ENCODE measurements around the gene GOLT1A.
A peak's percentile ranks its signal among the peaks of the same experiment; 100 is the strongest.

Gene GOLT1A

DNA sequence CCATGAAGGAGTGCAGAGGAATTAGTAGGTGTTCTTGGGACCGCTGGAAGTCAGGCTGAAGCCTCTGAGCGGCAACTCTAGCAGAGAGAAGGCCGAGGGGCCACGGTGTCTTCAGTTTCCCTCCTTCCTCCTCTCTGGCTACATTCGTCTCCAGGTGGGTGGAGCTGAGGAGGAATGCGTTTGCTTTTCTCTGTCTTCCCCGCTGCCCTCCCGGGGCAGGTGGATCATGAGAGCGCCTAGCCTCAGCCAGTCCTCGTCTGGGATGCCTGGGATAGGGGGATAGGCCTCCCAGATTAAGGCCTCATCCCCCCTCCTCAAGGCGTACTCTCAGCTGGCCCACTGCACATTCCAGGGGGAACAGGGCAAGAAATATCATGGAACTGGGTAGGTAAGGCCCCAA, 7.5 kb upstream of the GOLT1A start:
- no peak for DNase-seq (ENCODE audit: low read depth in 2 of 2, low spot score in 1 of 2)

DNA sequence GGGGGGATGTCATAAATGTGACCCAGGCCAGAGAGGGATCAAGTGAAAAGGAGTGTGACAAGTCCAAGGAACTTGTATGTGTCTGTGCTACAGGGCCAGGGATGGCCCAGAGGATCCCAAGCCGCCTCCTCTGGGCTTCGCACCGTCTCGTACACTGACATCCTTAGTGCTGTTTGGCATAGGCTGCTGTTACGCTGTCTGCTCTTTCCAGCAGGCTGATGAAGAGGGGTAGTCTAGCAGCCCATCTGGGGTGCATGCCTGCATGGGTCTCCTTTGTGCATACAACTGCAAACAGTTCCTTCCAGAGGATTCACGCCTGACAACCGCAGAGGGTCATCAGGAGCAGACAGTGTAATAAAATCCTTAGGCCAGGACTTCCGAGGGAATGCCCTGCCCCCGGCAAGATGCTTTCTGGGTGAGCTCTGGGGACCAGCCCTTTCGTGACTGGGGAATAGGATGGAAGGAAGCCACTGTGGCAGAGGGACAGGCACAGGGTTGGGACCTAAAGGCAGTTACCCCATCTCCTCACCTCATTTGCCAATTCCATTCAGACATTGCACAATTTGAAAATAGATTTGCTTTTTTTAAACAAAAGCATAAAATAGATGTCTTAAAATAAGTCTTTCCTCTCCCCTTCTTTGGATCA, 6.3 kb upstream of the GOLT1A start:
- DNase-seq (ENCODE audit: low read depth in 2 of 2, low spot score in 1 of 2): no peak

- no peak for DNase-seq (ENCODE audit: low read depth in 2 of 2, low spot score in 1 of 2)
These were observed 4.8 kb upstream of the GOLT1A start for GRCh38 chr1:204218552-204218951.

- no peak for DNase-seq (ENCODE audit: low read depth in 2 of 2, low spot score in 1 of 2)
These were observed 3.8 kb upstream of the GOLT1A start for GRCh38 chr1:204217648-204218000.

DNA sequence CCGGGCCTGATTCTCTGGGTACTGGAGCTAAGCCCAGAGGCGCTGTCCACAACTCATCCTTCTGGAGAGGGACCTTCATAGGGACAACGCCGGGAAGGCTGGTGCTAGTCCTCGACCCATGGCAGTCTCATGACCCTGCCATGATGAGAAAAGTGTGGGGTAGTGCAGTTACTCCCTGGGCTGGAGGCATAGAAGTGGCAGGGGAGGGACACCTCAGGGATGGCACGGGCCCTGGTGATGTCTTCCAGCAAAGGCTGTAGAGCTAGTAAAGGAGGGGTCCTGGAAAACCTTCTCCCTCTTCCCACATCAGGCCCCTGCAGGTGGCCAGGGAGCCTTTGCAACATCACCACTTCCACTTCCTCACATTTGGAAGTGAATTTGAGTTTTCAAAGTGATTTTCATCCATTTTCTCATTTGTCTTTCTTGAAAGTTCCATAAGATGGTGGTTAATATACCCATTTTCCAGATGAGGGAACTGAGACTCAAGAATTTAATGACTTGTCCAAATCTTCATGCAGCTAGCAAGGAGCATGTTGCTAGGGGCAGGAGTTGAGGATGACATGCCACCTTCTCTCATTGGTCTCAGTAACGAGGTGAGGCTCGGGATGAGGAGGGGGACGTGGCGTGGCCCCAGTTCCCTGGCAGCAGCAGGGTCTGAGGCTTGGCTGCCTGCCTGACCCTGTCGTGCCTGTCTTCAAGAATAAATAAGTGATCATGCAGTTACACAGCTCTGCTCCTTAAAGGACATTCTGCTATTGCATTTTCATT, 3.3 kb upstream of the GOLT1A start:
- no peak for DNase-seq (ENCODE audit: low read depth in 2 of 2, low spot score in 1 of 2)

DNA sequence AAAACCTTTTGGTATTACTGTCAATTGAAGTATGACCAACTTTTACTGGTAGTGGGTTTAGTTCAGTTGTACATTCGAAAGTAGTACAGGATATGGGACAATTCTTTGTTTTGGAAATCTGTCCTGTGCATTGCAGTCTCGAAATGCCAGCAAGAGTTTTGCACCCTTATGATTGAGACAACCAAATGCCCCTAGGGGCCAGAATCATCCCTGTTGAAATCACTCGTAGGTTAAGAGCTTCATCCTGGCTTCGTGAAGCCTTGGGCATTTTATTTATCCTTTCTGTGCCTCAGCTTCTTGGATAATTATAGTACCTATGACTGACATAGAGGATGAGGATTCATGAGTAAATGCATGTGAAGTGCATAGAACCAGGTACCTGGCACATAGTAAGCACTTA, 2.4 kb upstream of the GOLT1A start:
- no peak for DNase-seq (ENCODE audit: low read depth in 2 of 2, low spot score in 1 of 2)

DNA sequence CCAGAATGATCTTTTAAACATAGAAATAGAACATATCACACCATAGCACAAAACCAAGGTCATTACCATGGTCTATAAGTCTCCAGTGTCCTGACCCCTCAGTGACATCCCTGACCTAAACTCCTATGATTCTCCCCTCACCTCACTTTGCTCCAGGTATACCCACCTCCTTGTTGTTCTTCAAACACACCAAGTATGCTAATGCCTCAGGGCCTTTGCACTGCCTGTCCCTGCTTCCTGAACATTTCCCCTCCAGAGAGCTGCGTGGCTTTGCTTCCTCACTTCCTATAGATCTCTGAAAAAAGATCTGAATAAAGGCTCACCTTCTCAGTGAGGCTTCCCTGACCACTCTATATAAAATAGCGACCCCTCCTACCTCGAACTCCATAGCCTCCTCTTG, 1.1 kb downstream of the GOLT1A start:
- DNase-seq (ENCODE audit: low read depth in 2 of 2, low spot score in 1 of 2): no peak

- DNase-seq (ENCODE audit: low read depth in 2 of 2, low spot score in 1 of 2): no peak
These were observed 2.7 kb downstream of the GOLT1A start for GRCh38 chr1:204211046-204211445.

- peak; percentile 35 to 59 for DNase-seq (ENCODE audit: low read depth in 2 of 2, low spot score in 1 of 2)
These were observed 6.6 kb downstream of the GOLT1A start for GRCh38 chr1:204207136-204207616.

GRCh38 chr1:204206121-204206520, 7.7 kb downstream of the GOLT1A start:
- DNase-seq (ENCODE audit: low read depth in 2 of 2, low spot score in 1 of 2): no peak

- no peak for DNase-seq (ENCODE audit: low read depth in 2 of 2, low spot score in 1 of 2)
These were observed 8.3 kb downstream of the GOLT1A start for GRCh38 chr1:204205486-204205885.

DNA sequence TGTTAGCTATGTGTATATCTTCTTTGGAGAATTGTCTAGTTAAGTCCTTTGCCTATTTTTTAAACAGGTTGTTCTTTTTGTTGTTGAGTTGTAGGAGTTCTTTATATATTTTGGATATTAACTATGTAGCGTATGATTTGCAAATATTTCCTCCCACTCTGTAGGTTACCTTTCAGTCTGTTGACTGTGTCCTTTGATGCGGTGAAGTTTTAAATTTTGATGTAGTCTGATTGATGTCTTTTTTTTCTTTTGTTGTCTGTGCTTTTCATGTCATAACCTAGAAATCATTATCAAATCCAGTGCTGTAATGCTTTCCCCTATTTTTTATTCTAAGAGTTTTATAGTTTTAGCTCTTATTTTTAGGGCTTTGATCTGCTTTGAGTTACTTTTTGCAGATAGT, 8.8 kb downstream of the GOLT1A start:
- DNase-seq (ENCODE audit: low read depth in 2 of 2, low spot score in 1 of 2): no peak

GRCh38 chr1:204203206-204203767, 10.5 kb downstream of the GOLT1A start:
- no peak for DNase-seq (ENCODE audit: low read depth in 2 of 2, low spot score in 1 of 2)

GRCh38 chr1:204202481-204202880, 11.3 kb downstream of the GOLT1A start:
- DNase-seq (ENCODE audit: low read depth in 2 of 2, low spot score in 1 of 2): no peak

- no peak for DNase-seq (ENCODE audit: low read depth in 2 of 2, low spot score in 1 of 2)
These were observed 12.3 kb downstream of the GOLT1A start for GRCh38 chr1:204201348-204202040.

DNA sequence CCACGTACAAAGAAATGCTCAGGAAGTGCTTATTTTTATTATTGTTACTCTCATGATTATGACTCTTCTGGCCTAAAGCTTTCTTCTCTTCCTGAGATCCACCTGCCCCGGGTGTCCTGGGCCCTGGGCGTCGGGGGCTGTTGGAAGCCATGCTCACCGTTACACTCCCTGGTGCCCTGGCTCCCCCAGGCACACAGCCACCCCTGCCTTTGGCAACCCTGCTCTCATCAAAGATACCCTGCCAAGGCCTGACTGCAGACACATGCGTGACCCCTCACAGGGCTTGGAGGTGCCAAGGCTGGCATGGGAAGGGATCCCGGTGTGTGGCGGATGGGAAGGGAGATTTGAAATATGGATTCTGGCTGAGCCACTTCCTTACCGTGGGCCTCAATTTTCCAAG, 14.2 kb downstream of the GOLT1A start:
- DNase-seq (ENCODE audit: low read depth in 2 of 2, low spot score in 1 of 2): no peak

- no peak for DNase-seq (ENCODE audit: low read depth in 2 of 2, low spot score in 1 of 2)
These were observed 15.1 kb downstream of the GOLT1A start for GRCh38 chr1:204198348-204199340.

GRCh38 chr1:204197068-204197467, 16.7 kb downstream of the GOLT1A start:
- DNase-seq (ENCODE audit: low read depth in 2 of 2, low spot score in 1 of 2): no peak

GRCh38 chr1:204196068-204196795, 17.6 kb downstream of the GOLT1A start, which contains the start of gene KISS1:
Gene KISS1 (minus strand): TSS chr1:204196491. CDS start chr1:204192876, 3,615 bp downstream.
- no peak for DNase-seq (ENCODE audit: low read depth in 2 of 2, low spot score in 1 of 2)

DNA sequence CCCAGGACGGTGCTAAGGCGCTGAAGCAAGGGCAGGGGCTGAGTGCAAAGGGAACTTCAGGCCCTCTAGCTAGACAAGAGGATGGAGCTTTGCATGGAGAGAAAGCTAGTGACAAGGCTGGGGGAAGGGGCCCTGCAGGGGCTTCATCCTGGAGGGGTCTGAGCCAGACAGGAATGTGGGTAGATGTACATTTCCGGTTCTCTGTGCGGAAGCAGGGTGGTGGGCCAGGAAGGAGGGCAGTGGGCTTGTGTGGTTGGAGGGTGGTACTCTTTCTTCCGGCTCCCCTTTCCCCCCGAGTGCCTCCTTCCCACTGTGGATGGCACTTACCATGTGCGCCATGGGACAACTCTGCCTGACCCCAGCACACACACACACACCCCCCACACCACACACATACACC, 19.0 kb downstream of the GOLT1A start:
- DNase-seq (ENCODE audit: low read depth in 2 of 2, low spot score in 1 of 2): no peak
